Pulmonary artery endothelial cell (primary cell): ENCODE data around the gene VENTX. TPM values are rescaled to one million over a fixed set of nuclear protein-coding genes. Genes with fewer than 3 reads are reported as not detected.

Source experiments
- DNase-seq: peaks from one replicate; pipeline ENCODE4 v3.0.0-alpha.2; 2011; ENCODE audit warnings: low read depth, low spot score
- total RNA-seq: library from RNA; depleted of rRNA; stranded (reverse); fragments of >200 nt; gene quantifications from 2 replicates; pipeline ENCODE4 v1.2.3, GENCODE V29; 2014

VENTX gene
- total RNA-seq: not detected in 2 replicates

- DNase-seq: no peak
These were observed at the start of gene VENTX for GRCh38 chr10:133237588-133238465. Gene VENTX (plus strand): TSS chr10:133237855. CDS start chr10:133237915, 60 bp downstream.

- DNase-seq: no peak
These were observed 49.6 kb upstream of the VENTX start for GRCh38 chr10:133187906-133188681.

GRCh38 chr10:133189256-133189655 lies 48.4 kb upstream of the VENTX start:
- DNase-seq: no peak

- no peak for DNase-seq
These were observed 47.9 kb upstream of the VENTX start for GRCh38 chr10:133189726-133190125.

- no peak for DNase-seq
These were observed 47.4 kb upstream of the VENTX start for GRCh38 chr10:133190225-133190624.

GRCh38 chr10:133191651-133192050 lies 46.0 kb upstream of the VENTX start:
- no peak for DNase-seq

- no peak for DNase-seq
These were observed 43.5 kb upstream of the VENTX start for GRCh38 chr10:133194151-133194550.

GRCh38 chr10:133195096-133195495 lies 42.6 kb upstream of the VENTX start:
- DNase-seq: no peak

GRCh38 chr10:133195611-133196010 lies 42.0 kb upstream of the VENTX start:
- DNase-seq: no peak

- DNase-seq: no peak
These were observed 41.3 kb upstream of the VENTX start for GRCh38 chr10:133196221-133196915.

- no peak for DNase-seq
These were observed 40.5 kb upstream of the VENTX start for GRCh38 chr10:133196936-133197758.

- no peak for DNase-seq
These were observed 39.9 kb upstream of the VENTX start for GRCh38 chr10:133197786-133198185.

- no peak for DNase-seq
These were observed 39.4 kb upstream of the VENTX start for GRCh38 chr10:133198206-133198605.

GRCh38 chr10:133198621-133199487 lies 38.8 kb upstream of the VENTX start:
- no peak for DNase-seq

GRCh38 chr10:133199488-133199885 lies 38.2 kb upstream of the VENTX start:
- no peak for DNase-seq

GRCh38 chr10:133199992-133200611 lies 37.6 kb upstream of the VENTX start:
- DNase-seq: no peak

- DNase-seq: no peak
These were observed 37.0 kb upstream of the VENTX start for GRCh38 chr10:133200621-133201031.

- DNase-seq: no peak
These were observed 36.3 kb upstream of the VENTX start for GRCh38 chr10:133201151-133201947.
